Measurements from ENCODE around the gene ELAPOR2.

The ELAPOR2 gene

DNA sequence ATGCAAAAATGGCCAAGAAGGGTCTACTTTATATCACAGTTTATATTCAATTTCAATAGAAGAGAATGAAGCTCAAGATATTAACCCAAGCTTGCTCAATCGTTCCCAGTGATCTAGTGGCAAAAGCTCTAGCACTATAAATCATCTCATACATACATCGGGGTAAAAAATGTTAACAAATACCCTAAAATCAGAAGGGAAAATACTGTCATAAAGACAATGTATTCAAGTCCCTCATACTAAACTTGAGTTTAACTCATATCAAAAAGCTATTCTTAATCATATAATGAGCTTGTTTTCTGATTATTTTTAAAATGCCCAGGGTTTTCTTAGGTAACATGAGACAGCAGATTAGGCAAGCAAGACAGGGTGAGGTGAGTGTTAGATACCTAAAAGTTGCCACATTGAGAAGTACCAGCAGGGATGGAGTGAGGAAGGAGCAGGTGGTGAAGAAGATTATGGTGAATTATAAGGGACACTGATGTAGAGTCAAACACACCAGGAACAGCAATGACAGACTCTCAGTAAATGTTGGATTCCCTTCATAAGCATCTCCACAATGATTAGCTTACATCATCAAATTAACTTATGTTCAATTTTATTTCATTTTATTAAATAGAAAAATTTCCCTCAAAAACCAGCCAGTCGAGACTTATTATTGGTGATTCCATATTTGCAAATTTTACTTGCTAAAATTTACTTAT is 46.2 kb downstream of the ELAPOR2 start:
- TF ChIP-seq, protein P1, sequence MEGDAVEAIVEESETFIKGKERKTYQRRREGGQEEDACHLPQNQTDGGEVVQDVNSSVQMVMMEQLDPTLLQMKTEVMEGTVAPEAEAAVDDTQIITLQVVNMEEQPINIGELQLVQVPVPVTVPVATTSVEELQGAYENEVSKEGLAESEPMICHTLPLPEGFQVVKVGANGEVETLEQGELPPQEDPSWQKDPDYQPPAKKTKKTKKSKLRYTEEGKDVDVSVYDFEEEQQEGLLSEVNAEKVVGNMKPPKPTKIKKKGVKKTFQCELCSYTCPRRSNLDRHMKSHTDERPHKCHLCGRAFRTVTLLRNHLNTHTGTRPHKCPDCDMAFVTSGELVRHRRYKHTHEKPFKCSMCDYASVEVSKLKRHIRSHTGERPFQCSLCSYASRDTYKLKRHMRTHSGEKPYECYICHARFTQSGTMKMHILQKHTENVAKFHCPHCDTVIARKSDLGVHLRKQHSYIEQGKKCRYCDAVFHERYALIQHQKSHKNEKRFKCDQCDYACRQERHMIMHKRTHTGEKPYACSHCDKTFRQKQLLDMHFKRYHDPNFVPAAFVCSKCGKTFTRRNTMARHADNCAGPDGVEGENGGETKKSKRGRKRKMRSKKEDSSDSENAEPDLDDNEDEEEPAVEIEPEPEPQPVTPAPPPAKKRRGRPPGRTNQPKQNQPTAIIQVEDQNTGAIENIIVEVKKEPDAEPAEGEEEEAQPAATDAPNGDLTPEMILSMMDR (IDR thresholded peaks at IDR 0.05), result no peak
- no peak overlapping the region for H3K27ac ChIP-seq

More for the DNA sequence above, 46.2 kb downstream of the ELAPOR2 start:
- no peak overlapping the region for H3K4me2 ChIP-seq (ENCODE audit: low read length)
- H3K79me2 ChIP-seq, result no peaks in the 10 kb centered on the region
- H3K36me3 ChIP-seq (ENCODE audit: control insufficient read depth, insufficient read depth, low read length), result no peaks in the 10 kb centered on the region
- H3K27me3 ChIP-seq (ENCODE audit: control insufficient read depth, insufficient read depth, low read length), result no peaks in the 10 kb centered on the region
- H3K9me3 ChIP-seq (ENCODE audit: control insufficient read depth, low read length), result no peaks in the 10 kb centered on the region
- no peak overlapping the region for H2AFZ ChIP-seq
- H3K4me1 ChIP-seq, result no peaks in the 10 kb centered on the region
- no peak overlapping the region for H3K9ac ChIP-seq
- no peak overlapping the region for H3K4me3 ChIP-seq (ENCODE audit: low read depth, low read length)

All from parathyroid adenoma (tissue), 2 donors.